Neural crest cell (in vitro differentiated cells): ENCODE results near the gene XIST. TPM values are rescaled to one million over a fixed set of nuclear protein-coding genes. Genes with fewer than 3 reads are reported as not detected.
"Not testable (repeated sequence)": the region's sequence is repeated elsewhere in the genome, so short reads cannot be mapped to it uniquely, and the experiment has no call there.

ENCODE experiments used
- DNase-seq: peaks from one replicate; pipeline ENCODE4 v3.0.0; 2021; ENCODE audit warnings: low read depth, mixed read lengths, low spot score
- H3K27ac Mint-ChIP-seq: one replicate; pipeline ENCODE4 v1.8.0; 2021; ENCODE audit warnings: mild to moderate bottlenecking, mixed read lengths; ENCODE audit not compliant: unreplicated experiment
- H3K27me3 Mint-ChIP-seq: 2 replicates; pipeline ENCODE4 v1.8.0; 2021; ENCODE audit warnings: low read depth, mild to moderate bottlenecking, mixed read lengths
- H3K36me3 Mint-ChIP-seq: 2 replicates; pipeline ENCODE4 v1.8.0; 2021; ENCODE audit warnings: low read depth, mild to moderate bottlenecking, mixed read lengths
- H3K4me1 Mint-ChIP-seq: 2 replicates; pipeline ENCODE4 v1.8.0; 2021; ENCODE audit warnings: mixed read lengths
- H3K4me3 Mint-ChIP-seq: one replicate; pipeline ENCODE4 v1.8.0; 2021; ENCODE audit warnings: mild to moderate bottlenecking, mixed read lengths
- H3K9me3 Mint-ChIP-seq: 2 replicates; pipeline ENCODE4 v1.8.0; 2021; ENCODE audit warnings: mixed read lengths
- total RNA-seq: library from RNA; stranded (reverse); gene quantifications from 2 replicates; pipeline ENCODE4 v1.2.1, GENCODE V29; 2021
- TF ChIP-seq, protein P1 (sequence below): fragments of 200-600 bp; sonication (generic); conservative IDR thresholded peaks from 2 replicates; pipeline ENCODE4 v1.5.0; 2021; ENCODE audit warnings: antibody characterized with exemption, mild to moderate bottlenecking

The XIST gene
- total RNA-seq, 1 donor from 2014 or later, result not detected

DNA sequence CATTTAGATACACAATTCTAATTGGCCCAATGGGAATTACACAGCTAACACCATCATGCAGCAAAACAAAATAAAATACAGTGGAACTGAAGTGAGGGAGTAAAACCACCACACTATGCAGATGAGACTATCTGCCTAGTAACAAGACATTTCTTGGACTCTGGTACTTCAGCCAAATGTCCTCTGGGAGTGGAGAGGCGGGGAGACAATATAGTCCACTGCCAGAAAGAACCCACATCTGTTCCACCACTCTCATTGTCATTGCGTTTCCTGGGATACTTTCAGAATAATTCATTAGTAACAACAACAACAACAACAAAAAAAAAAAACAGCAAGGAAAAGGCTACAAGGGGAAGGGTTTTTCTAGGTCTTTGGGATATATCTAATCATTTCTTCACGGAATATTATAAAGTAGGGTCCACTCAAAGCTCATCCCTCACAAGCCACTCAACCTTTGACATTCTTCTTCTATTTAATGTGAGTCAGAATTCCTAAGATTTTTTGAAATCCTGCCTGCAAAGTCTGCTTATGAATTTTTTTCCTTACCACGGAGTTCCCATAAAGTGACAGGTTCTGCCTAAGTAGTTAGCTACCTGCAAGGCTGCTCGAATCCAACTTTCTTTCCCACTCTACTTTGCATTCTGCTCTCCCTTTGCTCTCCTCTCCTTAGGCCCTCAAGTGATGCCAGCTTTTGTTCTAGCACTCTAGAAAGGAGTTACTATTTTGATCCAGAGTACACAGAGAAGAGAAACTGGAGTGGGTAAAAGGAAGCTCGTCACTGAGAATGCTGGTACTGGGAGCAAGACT is 34.9 kb downstream of the XIST start:
- Mint-ChIP-seq H3K36me3 (no peaks in the 10 kb centered on the region), H3K9me3 (no peaks in the 10 kb centered on the region), H3K27me3 (no peaks in the 10 kb centered on the region), H3K4me3 (no peak overlapping the region), H3K27ac (no peak overlapping the region), H3K4me1 (no peaks in the 10 kb centered on the region)
- TF ChIP-seq, protein P1, sequence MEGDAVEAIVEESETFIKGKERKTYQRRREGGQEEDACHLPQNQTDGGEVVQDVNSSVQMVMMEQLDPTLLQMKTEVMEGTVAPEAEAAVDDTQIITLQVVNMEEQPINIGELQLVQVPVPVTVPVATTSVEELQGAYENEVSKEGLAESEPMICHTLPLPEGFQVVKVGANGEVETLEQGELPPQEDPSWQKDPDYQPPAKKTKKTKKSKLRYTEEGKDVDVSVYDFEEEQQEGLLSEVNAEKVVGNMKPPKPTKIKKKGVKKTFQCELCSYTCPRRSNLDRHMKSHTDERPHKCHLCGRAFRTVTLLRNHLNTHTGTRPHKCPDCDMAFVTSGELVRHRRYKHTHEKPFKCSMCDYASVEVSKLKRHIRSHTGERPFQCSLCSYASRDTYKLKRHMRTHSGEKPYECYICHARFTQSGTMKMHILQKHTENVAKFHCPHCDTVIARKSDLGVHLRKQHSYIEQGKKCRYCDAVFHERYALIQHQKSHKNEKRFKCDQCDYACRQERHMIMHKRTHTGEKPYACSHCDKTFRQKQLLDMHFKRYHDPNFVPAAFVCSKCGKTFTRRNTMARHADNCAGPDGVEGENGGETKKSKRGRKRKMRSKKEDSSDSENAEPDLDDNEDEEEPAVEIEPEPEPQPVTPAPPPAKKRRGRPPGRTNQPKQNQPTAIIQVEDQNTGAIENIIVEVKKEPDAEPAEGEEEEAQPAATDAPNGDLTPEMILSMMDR, result no peak
- no peak for DNase-seq

DNA sequence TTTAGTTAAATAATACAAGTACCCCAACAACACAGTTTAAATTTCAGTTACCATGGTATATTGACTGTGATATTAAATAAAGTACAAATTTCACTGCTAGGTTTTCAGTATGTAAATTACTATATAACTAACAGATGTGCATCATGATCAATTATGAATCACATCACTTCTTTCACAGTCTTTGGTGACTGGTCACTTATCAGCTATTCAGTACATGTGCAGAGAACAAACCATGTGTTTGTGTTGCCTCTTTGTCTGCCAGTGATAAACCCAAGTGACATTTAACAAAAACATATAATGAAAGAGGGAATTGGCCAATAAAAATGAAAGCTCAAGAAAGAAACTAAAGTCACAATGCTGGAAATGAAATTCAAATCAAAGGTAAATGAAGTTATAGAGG is 40.3 kb downstream of the XIST start:
- H3K36me3 Mint-ChIP-seq, result no peaks in the 10 kb centered on the region
- H3K27ac Mint-ChIP-seq, result no peak overlapping the region
- no peak overlapping the region for H3K4me3 Mint-ChIP-seq
- peaks cover 11% of the 10 kb centered on the region for H3K27me3 Mint-ChIP-seq
- H3K4me1 Mint-ChIP-seq, result no peaks in the 10 kb centered on the region
- no peaks in the 10 kb centered on the region for H3K9me3 Mint-ChIP-seq
- TF ChIP-seq, protein P1, result no peak
- DNase-seq, result no peak

DNA sequence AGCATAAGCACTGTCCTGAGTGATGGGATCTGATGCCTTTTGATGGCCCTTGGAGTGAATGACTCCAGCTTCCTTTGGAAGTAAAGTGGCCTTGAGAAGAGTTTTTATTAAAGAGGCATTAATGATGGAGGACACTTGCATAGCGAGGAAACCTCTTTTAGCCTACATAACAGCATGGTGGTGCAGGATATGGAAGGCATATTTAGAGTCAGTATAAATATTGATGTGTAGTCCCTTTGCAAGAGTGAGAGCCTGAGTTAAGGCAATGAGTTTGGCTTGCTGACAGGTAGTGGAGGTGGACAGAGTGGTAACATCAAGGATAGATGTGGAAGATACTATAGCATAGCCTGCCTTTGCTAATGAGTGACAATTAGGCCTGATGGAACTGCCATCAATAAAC is 48.4 kb downstream of the XIST start:
- not testable (repeated sequence) for DNase-seq, H3K27ac Mint-ChIP-seq, H3K9me3 Mint-ChIP-seq, H3K36me3 Mint-ChIP-seq, H3K4me3 Mint-ChIP-seq, H3K4me1 Mint-ChIP-seq
- H3K27me3 Mint-ChIP-seq, result peaks cover 10% of the 10 kb centered on the region

DNA sequence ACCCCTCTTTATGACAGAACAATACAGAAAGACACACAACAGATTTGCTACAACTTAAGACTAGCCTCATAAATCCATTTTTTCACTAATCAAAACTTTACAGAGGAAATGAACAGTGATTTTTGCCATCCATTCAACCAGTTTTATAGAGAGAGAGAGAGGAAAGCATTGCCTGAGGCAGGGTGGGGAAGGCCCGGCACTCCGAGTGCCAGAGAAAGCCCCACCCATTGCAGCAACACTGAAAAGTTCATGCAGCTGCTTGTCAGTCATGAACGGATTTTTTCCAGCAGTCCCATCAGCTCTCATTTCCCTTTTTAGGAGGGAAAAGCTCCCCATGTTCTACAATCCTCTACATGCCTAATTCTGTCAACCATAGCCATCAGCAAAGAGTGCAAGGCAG is 52.6 kb downstream of the XIST start:
- H3K27ac Mint-ChIP-seq, result no peak overlapping the region
- H3K4me3 Mint-ChIP-seq, result no peak overlapping the region
- peaks cover 3% of the 10 kb centered on the region for H3K9me3 Mint-ChIP-seq
- peaks cover 3% of the 10 kb centered on the region for H3K4me1 Mint-ChIP-seq
- no peaks in the 10 kb centered on the region for H3K36me3 Mint-ChIP-seq
- no peak for DNase-seq
- TF ChIP-seq, protein P1, result no peak
- H3K27me3 Mint-ChIP-seq, result no peaks in the 10 kb centered on the region

DNA sequence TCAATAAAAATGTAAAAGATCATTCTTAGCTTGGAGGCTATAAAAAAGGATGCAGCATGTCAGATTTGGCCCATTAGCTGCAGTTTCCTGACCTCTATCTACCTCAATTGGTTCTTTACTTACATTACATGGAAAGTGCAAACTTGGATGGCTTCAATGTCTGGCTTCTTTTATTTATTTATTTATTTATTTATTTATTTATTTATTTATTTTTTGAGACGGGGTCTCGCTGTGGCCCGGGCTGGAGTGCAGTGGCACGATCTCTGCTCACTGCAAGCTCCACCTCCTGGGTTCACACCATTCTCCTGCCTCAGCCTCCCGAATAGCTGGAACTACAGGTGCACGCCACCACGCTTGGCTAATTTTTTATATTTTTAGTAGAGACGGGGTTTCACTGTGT is 60.0 kb downstream of the XIST start:
- DNase-seq, H3K27ac Mint-ChIP-seq, H3K27me3 Mint-ChIP-seq, H3K4me3 Mint-ChIP-seq, H3K36me3 Mint-ChIP-seq, H3K9me3 Mint-ChIP-seq, H3K4me1 Mint-ChIP-seq: not testable (repeated sequence)

DNA sequence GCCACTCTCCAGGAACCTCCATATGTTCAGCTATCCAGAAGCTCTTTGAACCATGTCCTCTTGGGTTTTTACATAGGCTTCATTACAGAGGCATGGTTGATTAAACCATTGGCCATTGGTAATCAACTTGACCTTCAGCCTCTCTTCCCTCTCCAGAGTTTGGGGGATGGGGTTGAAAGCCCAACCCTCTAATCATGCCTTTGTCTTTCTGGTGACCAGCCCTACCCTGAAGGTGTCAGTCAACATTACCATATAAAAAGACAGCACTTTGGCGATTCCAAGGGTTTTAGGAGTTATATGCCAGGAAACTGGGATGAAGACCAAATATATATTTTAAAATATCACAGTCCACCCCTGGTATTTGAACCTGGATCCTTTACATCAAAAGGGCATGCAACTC is 67.0 kb downstream of the XIST start:
- TF ChIP-seq, protein P1, result no peak
- Mint-ChIP-seq H3K27ac (no peak overlapping the region), H3K36me3 (no peaks in the 10 kb centered on the region), H3K4me1 (no peaks in the 10 kb centered on the region), H3K9me3 (no peaks in the 10 kb centered on the region), H3K4me3 (no peak overlapping the region), H3K27me3 (no peaks in the 10 kb centered on the region)
- DNase-seq, result no peak
